GM12872 (cell line): ENCODE results near the gene SMPD3.

Source experiments
- TF ChIP-seq, protein P1 (sequence below): IDR thresholded peaks from 3 replicates; pipeline ENCODE4 v1.5.1; 2011; ENCODE audit warnings: low read depth, mild to moderate bottlenecking, low read length, moderate library complexity; ENCODE audit not compliant: insufficient read depth

The SMPD3 gene

DNA sequence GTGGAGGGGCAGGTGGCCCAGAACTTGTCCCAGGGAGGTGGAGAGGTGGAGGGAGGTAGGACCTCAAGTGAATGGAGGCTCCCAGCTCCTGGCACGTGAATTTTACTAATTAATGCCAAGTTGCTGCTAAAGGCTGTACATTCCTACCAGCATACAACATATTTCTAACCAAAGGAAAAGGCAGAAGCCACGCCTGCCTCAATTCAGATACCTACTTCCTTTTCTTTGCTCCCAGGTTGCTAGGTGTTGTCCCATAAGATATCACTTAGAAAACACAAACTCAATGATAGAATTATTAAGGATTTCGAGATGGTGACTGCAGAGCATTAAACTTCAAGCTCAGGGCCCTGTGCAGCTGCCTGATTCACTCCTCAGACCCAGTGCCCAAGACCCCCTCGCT lies 20.5 kb upstream of the SMPD3 start:
- TF ChIP-seq, protein P1, sequence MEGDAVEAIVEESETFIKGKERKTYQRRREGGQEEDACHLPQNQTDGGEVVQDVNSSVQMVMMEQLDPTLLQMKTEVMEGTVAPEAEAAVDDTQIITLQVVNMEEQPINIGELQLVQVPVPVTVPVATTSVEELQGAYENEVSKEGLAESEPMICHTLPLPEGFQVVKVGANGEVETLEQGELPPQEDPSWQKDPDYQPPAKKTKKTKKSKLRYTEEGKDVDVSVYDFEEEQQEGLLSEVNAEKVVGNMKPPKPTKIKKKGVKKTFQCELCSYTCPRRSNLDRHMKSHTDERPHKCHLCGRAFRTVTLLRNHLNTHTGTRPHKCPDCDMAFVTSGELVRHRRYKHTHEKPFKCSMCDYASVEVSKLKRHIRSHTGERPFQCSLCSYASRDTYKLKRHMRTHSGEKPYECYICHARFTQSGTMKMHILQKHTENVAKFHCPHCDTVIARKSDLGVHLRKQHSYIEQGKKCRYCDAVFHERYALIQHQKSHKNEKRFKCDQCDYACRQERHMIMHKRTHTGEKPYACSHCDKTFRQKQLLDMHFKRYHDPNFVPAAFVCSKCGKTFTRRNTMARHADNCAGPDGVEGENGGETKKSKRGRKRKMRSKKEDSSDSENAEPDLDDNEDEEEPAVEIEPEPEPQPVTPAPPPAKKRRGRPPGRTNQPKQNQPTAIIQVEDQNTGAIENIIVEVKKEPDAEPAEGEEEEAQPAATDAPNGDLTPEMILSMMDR: no peak

DNA sequence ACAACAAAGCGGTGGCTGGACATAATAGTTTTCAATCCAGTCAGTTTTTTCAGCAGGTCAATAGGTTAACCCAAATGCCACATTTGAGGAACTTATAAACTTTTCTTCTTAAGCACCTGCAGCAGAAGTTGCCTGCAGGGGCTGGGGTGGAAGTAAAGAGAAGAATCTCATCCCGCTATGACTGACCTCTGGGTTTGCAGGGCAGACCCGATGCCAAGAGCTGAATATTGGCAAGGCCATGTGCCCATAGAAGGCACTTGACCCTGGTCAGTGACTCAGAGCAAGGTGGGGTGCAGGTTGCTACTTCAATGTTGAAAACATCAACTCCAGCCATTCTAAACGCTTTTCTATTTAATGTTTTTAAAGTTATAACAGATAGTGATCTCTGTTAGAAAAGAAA lies 17.9 kb upstream of the SMPD3 start:
- TF ChIP-seq, protein P1: no peak

DNA sequence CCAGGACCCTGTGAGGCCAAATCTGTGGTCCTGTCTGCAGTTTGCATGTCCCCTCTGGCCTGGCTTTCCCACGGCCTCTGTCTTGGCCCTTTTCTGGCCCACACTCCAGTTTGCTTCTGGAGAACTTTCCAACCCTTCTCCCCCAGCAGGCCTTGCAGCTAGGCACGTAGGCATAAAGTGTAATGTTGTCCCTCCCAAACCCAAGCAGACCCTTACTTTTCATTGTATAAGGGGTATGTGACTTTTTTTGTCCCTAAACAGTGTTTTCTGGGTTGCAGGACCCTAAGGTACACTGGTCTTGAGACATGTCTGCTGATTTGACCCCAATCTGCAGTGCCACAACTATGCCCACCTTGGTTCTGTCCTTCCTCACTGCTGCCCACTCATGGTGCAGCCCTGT lies 15.6 kb upstream of the SMPD3 start:
- TF ChIP-seq, protein P1: no peak

DNA sequence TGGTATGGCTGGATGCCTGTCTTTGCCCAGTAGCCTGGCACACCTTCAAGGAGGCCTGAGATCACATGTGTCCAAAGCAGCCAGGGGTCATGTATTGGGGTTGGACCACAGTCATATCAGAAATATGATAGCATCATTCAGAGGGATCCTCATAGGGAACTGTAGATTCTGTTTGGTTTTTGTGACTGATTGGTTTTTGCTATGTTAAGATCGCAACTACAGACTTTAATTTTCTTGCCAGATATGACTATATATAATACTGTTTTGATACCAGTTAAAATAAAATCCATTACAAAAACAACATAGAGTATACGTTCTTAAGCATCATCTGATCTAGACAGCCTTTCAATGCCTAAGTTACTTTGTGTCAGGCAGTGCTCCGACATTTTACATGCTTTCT lies 11.8 kb upstream of the SMPD3 start:
- TF ChIP-seq, protein P1: no peak

DNA sequence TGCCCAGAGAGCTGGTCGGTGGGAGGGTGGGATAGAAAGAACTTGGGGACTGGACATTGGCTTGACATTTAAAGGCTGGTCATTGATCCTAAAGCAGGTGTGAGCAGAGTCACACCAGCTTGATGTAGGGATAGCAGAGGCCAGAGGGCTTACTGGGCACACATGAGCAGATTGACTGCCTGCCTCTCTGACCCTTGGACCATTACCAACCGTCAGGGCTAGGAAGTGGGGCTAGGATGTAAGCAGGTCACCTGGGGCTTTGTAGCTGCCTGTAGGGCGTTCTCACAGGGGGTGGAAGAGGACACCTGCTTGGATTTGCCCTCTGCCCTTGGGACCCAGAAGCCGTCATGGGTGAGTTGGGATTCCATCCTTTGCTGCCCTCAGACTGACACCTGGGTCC lies 11.1 kb upstream of the SMPD3 start:
- TF ChIP-seq, protein P1: no peak

DNA sequence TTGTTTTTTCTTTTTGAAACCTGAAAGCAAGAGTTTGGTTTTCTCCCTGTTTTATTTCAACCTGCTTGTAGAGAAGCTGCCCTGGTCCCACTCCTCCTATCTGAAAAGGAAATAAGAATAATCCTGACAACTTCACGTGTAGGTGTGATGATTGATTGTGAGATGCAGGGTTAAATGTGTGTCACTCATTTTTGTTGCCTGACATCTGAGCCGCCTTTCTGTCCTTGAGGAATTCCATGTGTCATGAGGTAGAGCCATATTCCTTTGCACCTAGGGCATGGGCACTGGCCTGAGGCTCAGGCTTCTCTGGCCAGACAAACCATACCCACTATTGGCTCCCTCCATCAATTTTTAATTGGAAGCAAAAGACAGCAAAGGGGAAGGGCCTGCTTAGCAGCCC lies 10.2 kb upstream of the SMPD3 start:
- TF ChIP-seq, protein P1: no peak

DNA sequence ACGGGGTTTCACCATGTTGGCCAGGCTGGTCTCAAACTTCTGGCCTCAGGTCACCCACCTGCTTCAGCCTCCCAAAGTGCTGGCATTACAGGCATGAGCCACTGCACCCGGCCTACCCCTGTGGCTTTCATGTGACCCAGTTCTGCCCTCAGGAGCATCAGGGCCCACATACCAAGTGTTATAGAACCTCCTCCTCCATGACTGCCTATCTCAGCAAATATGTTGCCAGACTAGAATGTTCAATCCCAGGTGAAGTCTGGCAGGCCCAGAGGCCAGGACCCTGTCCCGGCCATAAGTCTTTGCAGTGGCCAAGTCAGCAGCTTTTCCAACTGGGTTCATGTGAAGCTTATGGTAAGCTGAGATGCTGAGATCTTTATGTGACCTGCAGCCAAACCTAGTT lies 9.8 kb upstream of the SMPD3 start:
- TF ChIP-seq, protein P1: no peak

DNA sequence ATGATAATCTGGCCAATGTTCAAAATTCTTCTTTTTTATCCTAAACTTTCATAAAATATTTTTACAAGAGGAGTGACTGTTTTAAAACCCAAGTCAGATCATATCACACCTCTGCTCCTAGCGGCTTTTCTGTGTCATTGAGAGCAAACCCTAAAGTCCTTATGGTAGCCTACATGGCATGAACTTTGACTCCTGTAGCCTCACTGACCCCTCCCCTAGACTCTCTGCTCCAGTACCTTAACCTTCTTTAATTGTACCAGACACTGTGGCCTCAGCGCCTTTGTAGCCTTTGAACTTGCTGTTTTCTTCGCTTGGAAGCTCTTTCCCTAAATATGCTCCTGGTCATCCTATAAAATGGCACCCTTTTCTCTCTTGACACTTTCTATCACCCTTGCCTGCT lies 7.3 kb upstream of the SMPD3 start:
- TF ChIP-seq, protein P1: no peak
